C4-2B (cell line): Measurements from ENCODE around the gene PPP2R2C.

Experiments used
- CTCF ChIP-seq: fragments of 450-650 bp; conservative IDR thresholded peaks from 2 replicates; pipeline ENCODE4 v1.5.1; 2017; ENCODE audit warnings: mild to moderate bottlenecking
- ZFX ChIP-seq: fragments of 450-650 bp; IDR thresholded peaks from 2 replicates; pipeline ENCODE4 v1.6.1; 2017

GRCh38 chr4:6472387-6473263, at the start of gene PPP2R2C:
- TF ChIP-seq CTCF (no peak), ZFX (no peak)
